Measurements from ENCODE around the gene S100G. TPM values are rescaled to one million over a fixed set of nuclear protein-coding genes. Genes with fewer than 3 reads are reported as not detected.

S100G gene
- total and polyA plus RNA-seq, 10 donors: not detected

DNA sequence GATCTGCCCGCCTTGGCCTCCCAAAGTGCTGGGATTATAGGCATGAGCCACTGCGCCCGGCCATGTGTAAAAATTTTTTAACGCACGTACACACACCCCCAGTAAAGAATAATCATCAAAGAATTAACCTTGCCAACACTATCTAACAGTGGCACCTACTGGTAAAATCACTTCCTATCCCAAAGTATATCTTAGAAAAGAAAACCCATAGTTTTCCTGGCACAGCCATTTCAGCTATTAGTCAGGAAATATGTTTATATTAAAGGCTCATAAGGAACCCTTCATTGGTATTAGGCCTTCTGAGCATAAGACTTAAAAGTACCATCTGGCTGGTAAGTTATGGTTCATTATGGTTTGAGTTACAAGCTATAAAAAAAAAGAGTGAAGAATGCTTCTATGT, 14.1 kb downstream of the S100G start:
- WGBS, 5 donors: 79 to 98% (median 85%) methylated on average over 5 of the region's 5 CpGs
- Histone ChIP-seq H3K27me3 (replicated peaks in 1 of 7) (peaks cover 0 to 7% (median 0%) of the 10 kb centered on the region in 7 donors), H3K36me3 (peaks cover 0 to 29% (median 0%) of the 10 kb centered on the region in 6 donors), H3K27ac (no peak overlapping the region), H3K9me3 (no peaks in the 10 kb centered on the region), H3K4me3 (no peak overlapping the region), H3K4me1 (no peaks in the 10 kb centered on the region)
- intact Hi-C loops (cut with DNase I; ENCODE audit: low total_unique reads): no loop called here
- DNase-seq: no peak
- no peak for TF ChIP-seq POLR2A (IDR thresholded peaks at IDR 0.05)
- TF ChIP-seq, protein P1, sequence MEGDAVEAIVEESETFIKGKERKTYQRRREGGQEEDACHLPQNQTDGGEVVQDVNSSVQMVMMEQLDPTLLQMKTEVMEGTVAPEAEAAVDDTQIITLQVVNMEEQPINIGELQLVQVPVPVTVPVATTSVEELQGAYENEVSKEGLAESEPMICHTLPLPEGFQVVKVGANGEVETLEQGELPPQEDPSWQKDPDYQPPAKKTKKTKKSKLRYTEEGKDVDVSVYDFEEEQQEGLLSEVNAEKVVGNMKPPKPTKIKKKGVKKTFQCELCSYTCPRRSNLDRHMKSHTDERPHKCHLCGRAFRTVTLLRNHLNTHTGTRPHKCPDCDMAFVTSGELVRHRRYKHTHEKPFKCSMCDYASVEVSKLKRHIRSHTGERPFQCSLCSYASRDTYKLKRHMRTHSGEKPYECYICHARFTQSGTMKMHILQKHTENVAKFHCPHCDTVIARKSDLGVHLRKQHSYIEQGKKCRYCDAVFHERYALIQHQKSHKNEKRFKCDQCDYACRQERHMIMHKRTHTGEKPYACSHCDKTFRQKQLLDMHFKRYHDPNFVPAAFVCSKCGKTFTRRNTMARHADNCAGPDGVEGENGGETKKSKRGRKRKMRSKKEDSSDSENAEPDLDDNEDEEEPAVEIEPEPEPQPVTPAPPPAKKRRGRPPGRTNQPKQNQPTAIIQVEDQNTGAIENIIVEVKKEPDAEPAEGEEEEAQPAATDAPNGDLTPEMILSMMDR (IDR thresholded peaks at IDR 0.05 in 8 of 11, conservative IDR thresholded peaks at IDR 0.05 in 3 of 11): peak in 1 of 11 experiments; percentile 6
- no peak for TF ChIP-seq POLR2AphosphoS5 (IDR thresholded peaks at IDR 0.05)

DNA sequence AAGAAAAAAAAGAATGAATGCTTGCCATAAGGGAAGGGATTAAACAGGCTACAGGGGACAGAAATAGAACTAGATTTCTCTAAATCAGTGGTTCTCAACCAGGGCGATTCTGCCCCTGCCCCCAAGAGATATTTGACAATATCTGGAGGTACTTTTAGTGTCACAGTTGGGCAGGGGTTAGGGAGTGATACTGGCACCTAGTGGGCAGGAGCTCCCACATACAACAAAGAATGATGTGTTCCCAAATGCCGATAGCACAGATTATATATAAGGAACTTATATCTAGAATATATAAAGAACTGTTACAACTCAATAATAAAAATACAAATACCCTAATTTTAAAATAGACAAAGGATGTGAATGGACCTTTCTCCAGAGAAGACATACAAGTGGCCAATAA, 14.7 kb downstream of the S100G start:
- no peak for DNase-seq
- Histone ChIP-seq H3K4me1 (no peaks in the 10 kb centered on the region), H3K4me3 (no peak overlapping the region), H3K9me3 (no peaks in the 10 kb centered on the region), H3K36me3 (peaks cover 0 to 35% (median 0%) of the 10 kb centered on the region in 6 donors), H3K27ac (no peak overlapping the region), H3K27me3 (replicated peaks in 1 of 7) (peaks cover 0 to 7% (median 0%) of the 10 kb centered on the region in 7 donors)
- intact Hi-C loops (cut with DNase I; ENCODE audit: low total_unique reads): no loop called here
- WGBS, 5 donors: 78 to 92% (median 88%) methylated on average over 2 of the region's 2 CpGs
- TF ChIP-seq POLR2AphosphoS5 (IDR thresholded peaks at IDR 0.05) (no peak), POLR2A (IDR thresholded peaks at IDR 0.05) (no peak)
- TF ChIP-seq, protein P1 (IDR thresholded peaks at IDR 0.05 in 8 of 11, conservative IDR thresholded peaks at IDR 0.05 in 3 of 11): no peak

DNA sequence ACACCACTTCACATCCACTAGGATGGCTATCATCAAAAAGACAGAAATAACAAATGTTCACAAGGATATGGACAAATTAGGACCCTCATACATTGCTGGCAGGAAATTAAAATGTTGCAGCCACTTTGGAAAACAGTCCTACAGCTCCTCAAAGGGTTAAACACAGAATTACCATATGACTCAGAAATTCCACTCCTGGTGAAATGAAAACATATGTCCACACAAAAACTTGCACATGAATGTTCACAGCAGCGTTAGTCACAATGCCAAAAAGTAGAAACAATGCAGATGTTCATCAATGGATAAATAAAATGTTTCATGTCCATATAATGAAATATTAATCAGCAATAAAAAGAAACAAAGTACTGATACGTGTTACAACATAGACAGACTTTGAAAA, 15.1 kb downstream of the S100G start:
- H3K27me3 ChIP-seq (replicated peaks in 1 of 7): peaks cover 0 to 7% (median 0%) of the 10 kb centered on the region in 7 donors
- no peaks in the 10 kb centered on the region for H3K9me3 ChIP-seq
- WGBS, 5 donors: 67 to 94% (median 82%) methylated on average over 2 of the region's 2 CpGs
- H3K4me1 ChIP-seq: no peaks in the 10 kb centered on the region
- H3K36me3 ChIP-seq: peaks cover 0 to 39% (median 0%) of the 10 kb centered on the region in 6 donors
- intact Hi-C loops (cut with DNase I; ENCODE audit: low total_unique reads): no loop called here
- DNase-seq: no peak
- no peak for TF ChIP-seq POLR2A (IDR thresholded peaks at IDR 0.05)
- TF ChIP-seq, protein P1 (IDR thresholded peaks at IDR 0.05 in 8 of 11, conservative IDR thresholded peaks at IDR 0.05 in 3 of 11): no peak
- no peak for TF ChIP-seq POLR2AphosphoS5 (IDR thresholded peaks at IDR 0.05)
- no peak overlapping the region for H3K4me3 ChIP-seq
- no peak overlapping the region for H3K27ac ChIP-seq

DNA sequence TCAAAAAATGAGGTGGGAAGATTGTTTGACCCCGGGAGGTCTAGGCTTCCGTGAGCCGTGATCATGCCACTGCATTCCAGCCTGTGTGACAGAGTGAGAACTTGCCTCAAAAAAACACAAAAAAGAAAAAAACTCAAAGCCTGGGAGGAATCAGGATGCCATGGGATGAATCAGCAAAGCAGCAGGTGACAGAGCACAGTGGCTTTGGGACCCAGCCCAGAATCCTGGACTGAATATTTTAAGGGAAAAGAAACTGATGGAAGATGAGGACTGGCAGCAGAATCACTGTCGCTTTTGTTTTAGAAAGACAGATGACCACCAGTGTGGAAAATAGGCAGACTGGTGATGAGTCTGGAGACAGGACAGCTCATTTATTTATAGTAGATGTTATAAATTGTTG, 16.6 kb downstream of the S100G start:
- Histone ChIP-seq H3K27ac (no peak overlapping the region), H3K27me3 (replicated peaks in 1 of 7) (peaks cover 0 to 7% (median 0%) of the 10 kb centered on the region in 7 donors), H3K9me3 (no peaks in the 10 kb centered on the region), H3K4me1 (no peaks in the 10 kb centered on the region), H3K4me3 (no peak overlapping the region), H3K36me3 (peaks cover 0 to 40% (median 0%) of the 10 kb centered on the region in 6 donors)
- intact Hi-C loops (cut with DNase I; ENCODE audit: low total_unique reads): no loop called here
- DNase-seq: no peak
- WGBS, 5 donors: 75 to 100% (median 94%) methylated on average over 4 of the region's 4 CpGs
- no peak for TF ChIP-seq POLR2A (IDR thresholded peaks at IDR 0.05)
- TF ChIP-seq, protein P1 (IDR thresholded peaks at IDR 0.05 in 8 of 11, conservative IDR thresholded peaks at IDR 0.05 in 3 of 11): no peak
